IPS-NIHi7 (cell line): ENCODE data around the gene OLFM1.
A peak's percentile ranks its signal among the peaks of the same experiment; 100 is the strongest.
"Not testable (repeated sequence)": the region's sequence is repeated elsewhere in the genome, so short reads cannot be mapped to it uniquely, and the experiment has no call there.

ENCODE experiments used
- DNase-seq: peaks from one replicate; pipeline ENCODE4 v3.0.0; 2012; ENCODE audit warnings: mixed read lengths; ENCODE audit errors: extremely low spot score

The OLFM1 gene

GRCh38 chr9:135060461-135061116 is 26.9 kb upstream of the OLFM1 start:
- DNase-seq: no peak

- DNase-seq: no peak
Observed at GRCh38 chr9:135061441-135061840, 26.0 kb upstream of the OLFM1 start.

DNA sequence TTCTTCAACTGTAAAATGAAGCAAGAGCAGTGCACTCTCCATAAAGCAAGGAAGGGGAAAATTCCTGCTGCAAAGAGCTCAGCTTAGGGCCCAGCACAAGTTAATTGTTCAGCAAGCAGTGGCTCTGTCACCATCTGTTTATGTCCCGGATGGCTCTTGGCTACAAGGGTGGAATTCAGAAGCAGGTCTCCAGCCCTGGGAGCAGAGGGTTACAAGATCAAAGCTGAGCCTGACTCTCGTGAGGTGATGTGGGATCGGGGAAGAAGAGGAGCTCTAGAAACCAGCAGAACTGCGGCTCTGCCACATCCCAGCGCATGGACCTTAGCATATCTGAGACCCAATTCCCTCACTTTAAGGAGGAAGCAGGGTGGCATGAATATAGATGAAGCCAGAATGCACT is 25.2 kb upstream of the OLFM1 start:
- no peak for DNase-seq

DNA sequence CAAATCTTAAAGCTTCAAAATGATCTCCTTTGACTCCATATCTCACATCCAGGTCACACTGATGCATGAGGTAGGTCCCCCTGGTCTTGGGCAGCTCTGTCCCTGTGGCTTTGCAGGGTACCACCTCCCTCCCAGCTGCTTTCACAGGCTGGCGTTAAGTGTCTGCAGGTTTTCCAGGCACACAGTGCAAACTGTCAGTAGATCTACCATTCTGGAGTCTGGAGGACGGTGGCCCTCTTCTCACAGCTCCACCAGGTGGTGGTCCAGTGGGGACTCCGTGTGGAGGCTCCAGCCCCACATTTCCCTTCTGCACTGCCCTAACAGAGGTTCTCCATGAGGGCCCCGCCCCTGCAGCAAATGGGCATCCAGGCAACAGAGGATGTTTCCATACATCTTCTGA is 24.0 kb upstream of the OLFM1 start:
- DNase-seq: not testable (repeated sequence)

DNA sequence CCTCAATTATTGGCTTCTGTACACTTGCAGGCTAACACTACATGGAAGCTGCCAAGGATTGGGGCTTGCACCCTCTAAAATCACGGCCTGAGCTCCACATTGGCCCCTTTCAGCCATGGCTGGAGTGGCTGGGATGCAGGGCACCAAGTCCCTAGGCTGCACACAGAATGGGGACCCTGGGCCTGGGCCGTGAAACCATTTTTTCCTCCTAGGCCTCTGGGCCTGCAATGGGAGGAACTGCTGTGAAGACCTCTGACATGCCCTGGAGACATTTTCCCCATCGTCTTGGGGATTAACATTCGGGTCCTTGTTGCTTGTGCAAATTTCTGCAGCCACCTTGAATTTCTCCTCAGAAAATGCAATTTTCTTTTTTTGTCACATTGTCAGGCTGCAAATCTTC is 23.6 kb upstream of the OLFM1 start:
- not testable (repeated sequence) for DNase-seq

DNA sequence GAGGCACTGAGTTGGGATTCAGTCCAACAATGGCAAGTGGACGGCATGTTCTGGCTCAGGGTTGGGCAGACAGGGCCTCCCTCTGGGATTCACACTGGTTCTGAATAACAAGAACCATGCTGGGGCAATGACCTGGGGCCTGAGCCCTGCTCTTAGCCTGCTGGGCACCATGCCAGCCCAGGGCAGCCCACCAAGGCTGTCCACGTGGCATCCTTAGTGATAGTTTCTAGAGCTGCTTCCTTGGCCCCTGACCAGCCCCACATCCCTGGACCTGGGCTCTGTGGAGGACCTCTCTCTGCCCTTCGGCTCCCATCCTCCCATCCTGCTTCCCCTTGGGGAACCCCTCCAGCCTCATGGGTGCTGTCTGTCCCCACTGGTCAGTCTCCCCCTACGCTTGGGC is 22.3 kb upstream of the OLFM1 start:
- no peak for DNase-seq

GRCh38 chr9:135065804-135066203 is 21.7 kb upstream of the OLFM1 start:
- no peak for DNase-seq

DNA sequence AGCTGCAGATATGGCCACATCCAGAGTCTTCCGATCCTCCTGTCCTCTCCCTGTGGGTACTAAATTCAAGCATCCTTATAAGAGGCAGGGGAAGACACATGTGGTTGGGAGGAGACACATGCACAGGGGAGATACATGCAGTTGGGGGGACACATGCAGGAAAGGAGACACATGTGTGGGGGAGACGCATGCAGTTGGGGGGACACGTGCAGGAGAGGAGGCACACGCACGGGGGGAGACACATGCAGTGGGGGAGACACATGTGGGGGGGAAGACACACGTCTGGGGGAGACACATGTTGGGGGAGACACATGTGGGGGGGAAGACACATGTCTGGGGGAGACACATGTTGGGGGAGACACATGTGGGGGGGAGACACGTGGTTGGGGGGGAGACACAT is 21.2 kb upstream of the OLFM1 start:
- DNase-seq: no peak

DNA sequence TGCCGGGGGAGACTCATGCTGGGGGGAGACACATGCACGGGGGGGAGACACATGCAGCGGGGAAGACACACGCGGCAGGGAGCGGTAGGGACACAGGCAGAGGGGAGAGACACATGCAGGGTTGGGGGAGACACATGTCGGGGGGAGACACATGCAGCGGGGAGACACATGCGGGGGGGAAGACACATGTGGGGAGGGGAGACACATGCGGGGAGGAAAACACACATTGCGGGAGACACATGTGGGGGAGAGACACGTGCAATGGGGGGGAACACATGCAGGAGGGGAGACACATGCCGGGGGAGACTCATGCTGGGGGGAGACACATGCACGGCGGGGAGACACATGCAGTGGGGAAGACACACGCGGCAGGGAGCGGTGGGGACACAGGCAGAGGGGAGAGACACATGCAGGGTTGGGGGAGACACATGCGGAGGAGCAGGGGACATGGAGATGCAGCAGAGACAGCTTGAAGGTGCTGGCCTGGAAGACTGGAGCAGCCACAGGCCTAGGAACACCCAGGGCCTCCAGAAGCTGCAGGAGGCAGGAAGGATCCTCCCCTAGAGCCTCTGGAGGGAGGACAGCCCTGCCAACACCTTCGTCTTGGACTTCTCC is 20.3 kb upstream of the OLFM1 start:
- DNase-seq: no peak

GRCh38 chr9:135068776-135069415 is 18.6 kb upstream of the OLFM1 start:
- DNase-seq: no peak

DNA sequence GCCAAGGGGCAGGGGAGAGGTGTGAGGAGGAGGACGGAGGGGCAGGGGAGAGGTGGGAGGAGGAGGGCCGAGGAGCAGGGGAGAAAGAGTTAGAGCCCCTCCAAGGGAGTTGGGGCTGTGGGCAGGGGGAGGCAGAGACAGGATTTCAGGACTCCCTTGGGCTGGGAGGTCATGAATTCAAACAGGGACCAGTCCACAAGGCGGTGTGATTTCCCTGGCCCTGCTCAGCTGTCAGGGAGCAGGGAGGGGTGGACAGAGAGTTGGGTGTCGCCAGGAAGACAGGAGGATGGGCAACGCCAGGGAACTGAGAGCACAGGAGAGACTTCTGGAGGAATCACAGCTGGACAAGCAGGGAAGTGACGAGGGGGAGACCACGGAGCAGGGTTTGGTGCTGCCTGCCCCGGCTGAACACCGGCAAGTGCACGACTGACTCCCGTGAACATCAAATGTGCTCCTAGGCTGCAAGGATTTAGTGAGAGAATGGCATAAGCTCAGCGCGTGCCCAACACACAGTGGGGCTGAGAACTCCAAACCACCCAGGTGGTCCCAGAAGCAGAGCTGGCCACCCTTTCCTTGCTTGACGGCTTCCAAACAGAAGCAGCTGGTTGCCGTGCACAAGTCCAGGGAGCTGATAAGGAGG is 17.8 kb upstream of the OLFM1 start:
- DNase-seq: no peak

DNA sequence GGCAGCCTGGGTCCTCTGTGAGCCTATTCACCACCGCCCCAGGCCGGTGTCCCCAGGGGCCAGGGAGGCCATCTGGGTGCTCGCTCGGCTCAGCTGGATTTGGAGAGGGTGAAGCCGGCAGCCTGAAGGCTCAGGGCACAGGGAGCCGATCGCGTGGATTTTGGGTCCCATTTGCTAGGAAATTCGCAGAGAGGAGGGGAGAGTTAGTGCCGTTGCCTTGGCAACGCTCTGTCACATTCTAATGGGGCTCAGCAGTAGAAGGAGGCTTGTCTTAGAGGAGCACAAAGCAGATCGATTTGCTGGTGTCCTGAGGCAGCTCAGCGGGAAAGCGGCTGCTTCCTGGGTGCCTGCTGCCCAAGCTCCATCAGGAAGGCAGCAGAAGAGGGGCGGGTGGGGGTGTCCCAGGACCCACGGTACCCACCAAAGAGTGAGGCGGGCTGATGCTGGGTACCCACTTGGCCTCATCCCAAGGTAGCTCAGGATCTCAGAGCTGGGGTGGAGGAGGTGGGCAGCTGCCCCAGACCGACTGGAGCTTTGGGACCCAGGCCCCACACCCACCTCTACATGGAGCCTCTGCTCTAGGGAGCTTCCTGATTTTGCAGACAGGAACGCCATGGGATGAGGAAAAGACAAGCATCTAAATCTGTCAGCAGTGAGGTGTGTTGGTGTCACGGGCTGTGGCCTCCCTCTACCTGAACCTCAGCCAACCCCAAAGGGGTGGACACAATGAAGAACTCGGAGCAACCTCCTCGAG is 17.1 kb upstream of the OLFM1 start:
- DNase-seq: no peak

DNA sequence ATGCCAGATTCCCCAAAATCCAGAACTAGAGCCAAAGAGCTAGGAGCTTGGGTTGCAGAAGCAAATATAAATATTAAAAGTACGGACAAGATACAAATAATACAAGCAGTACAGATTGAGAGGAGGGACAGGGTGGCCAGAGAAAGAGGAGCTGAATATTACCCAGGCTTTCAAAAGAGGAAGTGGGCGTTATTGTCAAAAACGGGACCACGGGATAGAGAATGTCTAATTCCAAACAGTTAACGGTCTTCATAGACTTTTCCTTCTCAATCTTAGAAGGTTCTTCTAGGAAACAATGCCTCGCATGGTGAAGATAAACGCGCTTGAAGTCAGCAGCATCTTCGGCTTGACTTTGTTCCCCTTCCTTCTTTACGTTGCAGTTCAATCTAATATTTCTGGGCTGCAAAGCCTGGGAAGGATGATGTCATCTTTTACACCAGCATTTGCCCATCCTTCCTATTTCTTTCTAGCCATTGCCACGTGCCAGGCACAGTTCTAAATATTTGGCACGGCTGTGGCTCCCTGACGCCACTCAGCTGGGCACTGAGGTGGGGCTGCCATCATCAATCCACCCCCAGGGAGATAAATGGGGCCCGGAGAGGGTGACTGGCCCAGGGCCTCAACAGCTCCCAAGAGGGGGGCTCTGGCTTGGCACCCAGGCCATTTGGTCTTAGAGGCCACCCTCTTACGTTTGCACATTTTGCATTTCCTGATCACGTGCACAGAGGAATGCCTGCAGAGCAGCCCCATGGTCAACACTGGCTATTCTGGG is 16.3 kb upstream of the OLFM1 start:
- DNase-seq: no peak

- DNase-seq: no peak
Observed at GRCh38 chr9:135073081-135073740, 14.3 kb upstream of the OLFM1 start.

DNA sequence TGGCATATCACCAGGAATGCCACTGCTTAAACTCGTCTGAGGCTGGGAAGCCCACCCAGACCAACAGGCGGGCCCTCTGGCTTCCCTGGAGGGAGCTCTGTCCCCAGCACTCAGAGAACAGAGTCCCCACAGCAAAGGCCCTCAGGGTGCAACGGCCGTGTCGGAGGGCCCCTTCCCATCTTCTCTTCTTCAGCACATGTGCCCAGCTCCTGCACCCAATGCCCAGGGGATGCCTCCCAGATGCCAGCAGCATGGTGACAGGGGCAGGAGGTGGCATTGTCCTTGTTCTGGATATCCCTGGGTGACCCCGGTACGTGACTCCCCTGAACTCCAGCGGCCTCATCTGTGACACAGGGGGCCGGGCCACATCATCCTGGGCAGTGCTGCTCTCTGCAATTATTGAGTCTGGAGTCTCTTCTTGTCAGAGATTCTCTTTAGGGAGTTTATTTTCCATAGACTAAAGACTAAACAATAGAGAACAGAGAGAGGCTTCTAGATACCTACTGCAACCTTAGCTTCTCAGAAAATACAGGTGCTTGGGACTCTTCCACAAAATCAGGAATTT is 13.6 kb upstream of the OLFM1 start:
- no peak for DNase-seq

- peak; percentile 76 for DNase-seq
Observed at GRCh38 chr9:135074354-135075233, 12.9 kb upstream of the OLFM1 start.

GRCh38 chr9:135075234-135076142 is 12.0 kb upstream of the OLFM1 start:
- DNase-seq: peak; percentile 64

DNA sequence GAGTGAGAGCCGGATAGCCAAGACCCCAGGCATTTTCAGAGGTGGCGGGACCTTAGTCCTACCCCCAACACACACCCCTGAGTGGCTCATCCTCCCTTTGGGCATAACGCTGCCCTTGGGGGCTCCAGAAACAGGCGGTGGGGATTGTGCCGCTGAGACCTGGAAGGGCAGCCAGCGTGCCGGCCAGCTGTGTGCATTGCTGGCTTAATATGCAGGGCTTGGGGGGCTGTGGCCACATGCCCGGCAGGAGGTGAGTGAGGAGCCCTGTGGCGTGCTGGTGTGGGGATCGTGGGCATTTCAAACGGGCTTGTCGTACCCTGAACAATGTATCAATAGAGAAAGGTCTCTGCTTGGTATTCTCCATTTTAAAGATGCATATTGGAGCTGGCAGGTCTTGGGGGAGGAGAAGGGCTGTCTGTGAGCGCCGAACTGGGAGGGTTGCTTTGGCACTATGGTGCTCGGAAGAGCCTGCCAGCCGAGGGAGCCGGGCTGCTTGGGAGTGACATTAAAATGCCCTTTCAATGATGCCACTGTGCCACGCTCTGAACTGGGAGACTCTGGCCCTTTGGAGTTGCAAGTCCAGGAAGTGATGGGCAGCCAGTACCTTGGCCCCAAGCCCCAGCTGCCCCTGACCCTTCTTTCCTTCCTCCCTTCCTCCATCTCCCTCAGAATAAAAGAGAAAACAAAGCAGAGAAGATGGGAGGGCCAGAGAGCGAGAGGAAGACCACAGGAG is 11.2 kb upstream of the OLFM1 start:
- DNase-seq: no peak
